HG02571 (cell line): ENCODE measurements around the gene HOXA1.
"Not testable (repeated sequence)": the region's sequence is repeated elsewhere in the genome, so short reads cannot be mapped to it uniquely, and the experiment has no call there.

ENCODE experiments used
- ATAC-seq: cut with Tn5 transposase; IDR thresholded peaks from one replicate; pipeline ENCODE4 v1.9.1; 2021; ENCODE audit warnings: mild to moderate bottlenecking, moderate library complexity; ENCODE audit not compliant: unreplicated experiment

HOXA1 gene

DNA sequence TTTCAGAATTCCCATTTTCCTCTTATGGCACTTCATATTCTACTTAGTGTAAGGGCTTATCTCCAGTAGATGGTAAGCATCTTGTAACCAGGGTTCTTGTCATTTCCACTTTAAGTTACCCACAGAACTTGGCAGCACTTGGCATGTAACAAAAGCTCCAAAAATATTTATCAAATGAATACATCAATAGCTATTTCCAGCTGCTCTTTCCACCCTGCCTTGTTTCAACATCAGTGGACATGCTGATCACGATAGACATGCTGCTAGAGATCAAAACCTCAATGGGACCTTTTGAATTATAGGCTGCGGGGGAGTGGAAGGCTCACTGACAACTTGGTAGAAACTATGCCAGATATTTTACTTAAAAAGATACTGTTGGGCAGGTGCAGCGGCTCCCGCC is 32.9 kb downstream of the HOXA1 start:
- no peak for ATAC-seq

DNA sequence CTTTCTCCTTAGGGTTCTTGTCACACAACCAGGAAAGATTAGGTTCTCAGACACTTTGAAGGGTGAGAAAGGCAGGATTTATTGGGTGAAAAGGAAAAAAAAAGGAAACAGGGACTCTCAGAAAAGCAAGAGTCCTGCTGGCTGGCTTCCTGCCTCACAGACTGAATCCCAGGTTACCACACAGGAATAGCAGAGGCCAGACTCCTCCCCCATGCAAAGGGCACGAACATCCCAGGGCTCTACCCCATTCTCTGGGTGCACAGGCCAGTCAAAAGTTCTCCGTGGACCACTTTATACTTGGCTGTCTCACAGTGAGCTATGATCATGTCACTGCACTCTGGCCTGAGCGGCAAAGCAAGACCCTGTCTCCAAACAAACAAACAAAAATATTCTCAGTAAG is 42.6 kb downstream of the HOXA1 start:
- ATAC-seq: no peak

GRCh38 chr7:27051451-27051850 is 44.3 kb downstream of the HOXA1 start:
- no peak for ATAC-seq

GRCh38 chr7:27048438-27048837 is 47.4 kb downstream of the HOXA1 start:
- ATAC-seq: no peak

- ATAC-seq: no peak
Measured at GRCh38 chr7:27046854-27047549, 48.8 kb downstream of the HOXA1 start.

DNA sequence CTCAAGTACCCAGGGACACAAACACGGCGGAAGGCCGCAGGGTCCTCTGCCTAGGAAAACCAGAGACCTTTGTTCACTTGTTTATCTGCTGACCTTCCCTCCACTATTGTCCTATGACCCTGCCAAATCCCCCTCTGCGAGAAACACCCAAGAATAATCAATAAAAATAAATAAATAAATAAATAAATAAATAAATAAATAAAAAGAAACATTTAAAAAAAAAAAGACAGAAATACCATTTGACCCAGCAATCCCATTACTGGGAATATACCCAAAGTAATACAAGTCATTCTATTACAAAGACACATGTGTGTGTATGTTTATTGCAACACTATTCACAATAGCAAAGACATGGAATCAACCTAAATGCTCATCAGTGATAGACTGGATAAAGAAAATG is 49.8 kb downstream of the HOXA1 start:
- ATAC-seq: not testable (repeated sequence)

GRCh38 chr7:27045066-27045465 is 50.7 kb downstream of the HOXA1 start:
- ATAC-seq: not testable (repeated sequence)
